Ectodermal cell (in vitro differentiated cells): ENCODE results near the gene PTPRF.
A peak's percentile ranks its signal among the peaks of the same experiment; 100 is the strongest.

Experiments
- H3K27ac ChIP-seq: 2 replicates; pipeline ENCODE4 v1.7.0; 2013; ENCODE audit warnings: mild to moderate bottlenecking, low read depth, low read length; ENCODE audit not compliant: insufficient read depth, poor library complexity, severe bottlenecking
- H3K27me3 ChIP-seq: 2 replicates; pipeline ENCODE4 v1.7.0; 2013; ENCODE audit warnings: mild to moderate bottlenecking, low read length; ENCODE audit not compliant: insufficient read depth, control insufficient read depth, poor library complexity, severe bottlenecking
- H3K36me3 ChIP-seq: one replicate; pipeline ENCODE4 v1.7.0; 2013; ENCODE audit warnings: low read length; ENCODE audit not compliant: control insufficient read depth, insufficient read depth
- H3K4me1 ChIP-seq: one replicate; pipeline ENCODE4 v1.7.0; 2013; ENCODE audit warnings: low read length; ENCODE audit not compliant: control insufficient read depth, insufficient read depth
- H3K4me3 ChIP-seq: 2 replicates; pipeline ENCODE4 v1.7.0; 2013; ENCODE audit warnings: low read depth, low read length, control low read depth; ENCODE audit not compliant: insufficient read depth
- H3K9me3 ChIP-seq: 2 replicates; pipeline ENCODE4 v1.7.0; 2013; ENCODE audit warnings: mild to moderate bottlenecking, low read length, moderate library complexity; ENCODE audit not compliant: control insufficient read depth
- WGBS, 2 experiments: methylation state at CpG; one replicate each; pipeline ENCODE4 v1.1.7; 2013; ENCODE audit warnings: missing lambda C conversion rate in 2 of 2; 5-methylcytosine and 5-hydroxymethylcytosine counted together

PTPRF gene

DNA sequence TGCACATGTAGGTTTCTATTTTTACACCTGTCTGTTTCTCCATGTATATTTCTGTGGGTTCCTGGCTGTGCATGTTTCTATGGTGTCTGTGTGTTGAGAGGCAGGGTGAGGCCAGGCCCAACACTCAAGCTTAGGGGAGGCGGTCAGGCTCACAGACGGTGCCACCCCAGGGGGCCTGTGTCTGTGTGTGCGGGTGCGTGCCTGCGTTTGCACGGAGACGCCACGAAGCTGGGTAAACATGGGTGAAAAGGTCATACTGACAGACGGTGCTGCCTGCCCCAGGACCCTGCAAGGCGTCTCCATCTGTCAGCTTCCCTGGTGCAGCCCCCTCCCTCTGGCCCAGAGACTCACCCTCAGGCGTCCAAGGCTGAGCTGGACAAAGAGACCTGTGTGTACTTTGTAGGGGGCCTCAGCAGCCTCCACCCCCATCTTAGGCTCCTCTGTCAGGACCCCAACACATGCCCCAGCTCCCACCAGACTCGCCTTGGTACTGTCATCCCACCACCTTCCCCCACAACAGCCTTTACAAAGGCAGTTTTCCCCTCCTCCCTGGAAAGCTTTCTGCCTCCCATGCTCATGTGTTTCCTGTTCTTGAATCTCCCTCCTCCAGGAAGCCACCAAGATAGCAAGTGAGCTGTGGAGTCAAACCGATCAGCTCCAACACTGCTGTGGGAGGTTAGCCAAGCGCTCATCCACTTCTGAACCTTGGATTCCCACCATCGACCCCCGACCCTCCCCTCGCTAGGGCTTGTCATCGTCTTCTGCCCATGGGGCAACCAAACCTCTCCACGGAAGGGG lies 34.1 kb downstream of the PTPRF start:
- H3K27ac ChIP-seq = no peak overlapping the region
- peaks cover 4% of the 10 kb centered on the region for H3K36me3 ChIP-seq
- 82 to 87% methylated on average over 19 of the region's 19 CpGs for WGBS, 2 experiments
- H3K4me3 ChIP-seq = no peak overlapping the region
- H3K27me3 ChIP-seq = no peaks in the 10 kb centered on the region
- H3K4me1 ChIP-seq = peaks cover 21% of the 10 kb centered on the region
- H3K9me3 ChIP-seq = no peaks in the 10 kb centered on the region

GRCh38 chr1:43565600-43566360 lies 35.1 kb downstream of the PTPRF start:
- Histone ChIP-seq H3K36me3 (peaks cover 4% of the 10 kb centered on the region), H3K4me3 (no peak overlapping the region), H3K4me1 (peaks cover 29% of the 10 kb centered on the region), H3K27ac (no peak overlapping the region), H3K9me3 (no peaks in the 10 kb centered on the region), H3K27me3 (no peaks in the 10 kb centered on the region)
- 79 to 82% methylated on average over 62 of the region's 62 CpGs for WGBS, 2 experiments

DNA sequence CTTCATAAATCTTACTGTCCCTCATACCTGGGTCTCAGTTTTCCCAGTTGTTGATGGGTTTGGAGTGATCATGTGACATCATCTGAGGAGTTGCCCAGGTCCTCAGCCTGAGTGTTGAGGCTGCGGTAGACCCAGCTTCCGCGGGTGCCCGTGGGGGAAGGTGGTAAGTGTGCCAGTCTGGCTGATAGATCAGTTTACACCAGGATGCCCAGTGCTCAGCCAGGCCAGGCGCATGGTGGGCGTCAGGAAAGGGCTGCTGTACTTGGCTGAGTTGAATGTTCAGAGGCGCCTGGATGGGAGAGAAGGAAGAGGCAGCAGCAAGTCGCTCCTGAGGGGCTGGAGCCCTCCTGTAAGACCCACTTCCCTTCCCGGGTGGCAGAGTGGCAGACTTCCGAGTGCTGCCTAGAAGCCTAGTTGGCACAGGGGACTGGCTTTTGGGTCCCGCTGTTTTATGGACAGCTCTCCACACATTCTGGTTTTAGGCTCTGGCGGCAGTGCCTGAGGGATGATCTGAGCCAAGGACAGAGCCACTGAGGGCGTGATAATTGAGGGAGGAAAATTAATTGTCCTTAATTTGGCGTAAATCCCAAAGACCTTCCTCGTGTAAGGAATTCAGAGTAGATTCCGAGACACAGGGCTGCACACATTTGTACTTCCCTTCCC lies 35.8 kb downstream of the PTPRF start:
- no peaks in the 10 kb centered on the region for H3K9me3 ChIP-seq
- H3K4me1 ChIP-seq = peaks cover 29% of the 10 kb centered on the region
- H3K27me3 ChIP-seq = no peaks in the 10 kb centered on the region
- no peak overlapping the region for H3K27ac ChIP-seq
- H3K4me3 ChIP-seq = no peak overlapping the region
- WGBS, 2 experiments = 96 to 98% methylated on average over 16 of the region's 16 CpGs
- H3K36me3 ChIP-seq = peaks cover 4% of the 10 kb centered on the region

- H3K27me3 ChIP-seq = no peaks in the 10 kb centered on the region
- H3K9me3 ChIP-seq = no peaks in the 10 kb centered on the region
- no peak overlapping the region for H3K4me3 ChIP-seq
- H3K36me3 ChIP-seq = peaks cover 4% of the 10 kb centered on the region
- 71 to 75% methylated on average over 6 of the region's 6 CpGs for WGBS, 2 experiments
- H3K27ac ChIP-seq = no peak overlapping the region
- peaks cover 32% of the 10 kb centered on the region for H3K4me1 ChIP-seq
Measured at GRCh38 chr1:43569175-43569574, 38.5 kb downstream of the PTPRF start.

DNA sequence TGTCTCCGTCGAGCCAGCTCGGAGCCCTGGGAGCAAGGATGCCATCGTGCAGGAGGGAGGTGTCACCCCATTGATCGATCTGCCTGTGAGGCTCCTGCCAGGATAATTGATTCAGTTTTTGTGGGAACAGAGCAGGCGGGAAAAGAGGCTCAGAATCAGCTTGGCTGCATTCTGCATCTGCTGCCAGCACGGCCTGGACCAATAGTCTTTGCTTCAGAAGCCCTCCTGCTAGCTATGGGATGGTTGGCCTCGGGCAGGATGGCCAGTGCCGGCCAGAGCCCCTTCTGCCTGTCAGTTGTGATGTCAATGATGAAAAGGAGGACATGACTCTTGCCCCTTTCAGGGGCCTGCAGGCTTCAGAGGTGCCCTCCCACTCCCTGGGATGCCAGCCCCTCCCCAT lies 39.6 kb downstream of the PTPRF start:
- no peak overlapping the region for H3K4me3 ChIP-seq
- no peaks in the 10 kb centered on the region for H3K9me3 ChIP-seq
- H3K27ac ChIP-seq = no peak overlapping the region
- WGBS, 2 experiments = 74 to 82% methylated on average over 9 of the region's 9 CpGs
- peaks cover 37% of the 10 kb centered on the region for H3K4me1 ChIP-seq
- H3K36me3 ChIP-seq = peaks cover 4% of the 10 kb centered on the region
- H3K27me3 ChIP-seq = no peaks in the 10 kb centered on the region

DNA sequence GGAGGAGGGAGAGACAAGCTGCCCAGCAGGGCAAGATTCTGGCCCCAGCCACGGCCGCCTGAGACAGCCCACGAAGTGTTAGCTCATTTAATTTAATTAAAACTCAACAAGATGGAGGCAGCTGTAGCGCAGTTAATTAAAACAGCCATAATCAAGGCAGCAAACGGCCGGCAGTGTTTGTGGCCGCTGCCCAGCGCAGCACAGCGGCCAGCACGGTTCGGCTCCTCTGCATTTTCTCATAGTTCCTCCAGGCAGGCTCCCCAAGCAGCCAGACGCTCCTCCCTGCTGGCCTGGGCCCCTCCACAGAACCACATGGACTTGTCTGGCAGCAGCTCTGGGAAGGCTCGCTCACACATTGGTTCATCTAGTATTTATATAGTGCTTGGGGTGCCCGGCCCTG lies 40.0 kb downstream of the PTPRF start:
- H3K4me1 ChIP-seq = peaks cover 37% of the 10 kb centered on the region
- 90 to 91% methylated on average over 14 of the region's 14 CpGs for WGBS, 2 experiments
- H3K27ac ChIP-seq = no peak overlapping the region
- peaks cover 4% of the 10 kb centered on the region for H3K36me3 ChIP-seq
- H3K9me3 ChIP-seq = no peaks in the 10 kb centered on the region
- H3K4me3 ChIP-seq = no peak overlapping the region
- H3K27me3 ChIP-seq = no peaks in the 10 kb centered on the region

- H3K27me3 ChIP-seq = no peaks in the 10 kb centered on the region
- H3K4me3 ChIP-seq = no peak overlapping the region
- H3K4me1 ChIP-seq = peaks cover 37% of the 10 kb centered on the region
- no peaks in the 10 kb centered on the region for H3K9me3 ChIP-seq
- 89 to 94% methylated on average over 2 of the region's 2 CpGs for WGBS, 2 experiments
- peaks cover 9% of the 10 kb centered on the region for H3K36me3 ChIP-seq
- peak overlapping the region; percentile 9 for H3K27ac ChIP-seq
Measured at GRCh38 chr1:43572084-43572483, 41.4 kb downstream of the PTPRF start.

DNA sequence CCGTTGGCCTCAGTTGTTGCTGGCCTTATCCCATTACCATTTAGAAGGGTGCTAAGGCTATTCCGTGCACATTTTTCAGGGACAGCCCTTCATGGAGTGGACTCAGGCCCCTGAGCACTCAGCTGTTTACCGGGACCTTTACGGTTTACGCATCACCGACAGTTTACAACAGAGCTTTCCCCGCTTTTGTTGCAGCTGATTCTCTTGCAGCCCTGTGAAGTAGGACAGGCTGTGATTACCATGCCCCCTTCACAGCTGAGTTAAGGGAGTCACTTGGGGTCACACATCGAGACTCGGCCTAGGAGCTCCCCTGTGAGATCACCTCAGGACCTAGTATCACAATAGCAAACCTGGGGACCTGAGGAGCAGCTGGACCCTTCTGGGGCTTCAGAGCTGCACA lies 41.9 kb downstream of the PTPRF start:
- Histone ChIP-seq H3K36me3 (peaks cover 9% of the 10 kb centered on the region), H3K27me3 (no peaks in the 10 kb centered on the region), H3K4me3 (no peak overlapping the region), H3K9me3 (no peaks in the 10 kb centered on the region), H3K27ac (peak overlapping the region; percentile 9), H3K4me1 (peaks cover 37% of the 10 kb centered on the region)
- WGBS, 2 experiments = 79 to 81% methylated on average over 9 of the region's 9 CpGs

DNA sequence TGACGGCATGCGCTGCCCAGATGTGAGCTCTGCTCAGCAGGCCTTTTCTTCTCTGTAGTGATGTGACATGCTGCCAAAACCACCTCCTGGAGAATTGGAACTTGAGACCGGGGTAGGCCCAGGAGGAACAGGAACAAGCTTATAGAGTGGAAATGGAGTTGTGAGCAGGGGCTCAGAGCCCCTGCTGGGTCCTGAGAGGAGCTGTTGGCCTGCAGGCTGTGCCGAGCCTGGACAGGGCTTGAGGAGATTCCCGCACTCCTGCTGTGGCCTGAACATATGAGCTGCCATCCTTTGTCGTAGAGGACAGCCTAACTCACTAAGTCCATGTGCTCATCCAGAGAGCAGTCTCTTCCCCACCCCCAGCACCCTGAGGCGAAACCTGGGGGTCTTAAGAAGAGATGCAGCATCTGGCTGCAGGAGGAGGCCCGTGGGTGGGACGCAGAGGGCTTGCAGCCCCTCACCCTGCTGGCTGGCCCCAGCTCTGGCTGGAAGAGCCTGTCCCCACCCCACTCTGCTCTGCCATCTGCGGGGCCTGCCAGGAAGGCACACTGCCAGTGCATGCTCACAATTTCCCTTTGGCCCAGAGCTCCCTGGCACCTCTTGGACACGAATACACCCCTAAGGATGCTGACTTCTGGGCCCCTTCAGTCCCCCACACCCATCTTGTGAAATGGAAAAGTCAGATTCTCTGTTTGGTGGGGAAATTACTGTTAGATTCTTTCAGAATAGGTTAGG lies 42.5 kb downstream of the PTPRF start:
- H3K4me1 ChIP-seq = peaks cover 37% of the 10 kb centered on the region
- no peaks in the 10 kb centered on the region for H3K9me3 ChIP-seq
- H3K36me3 ChIP-seq = peaks cover 9% of the 10 kb centered on the region
- no peak overlapping the region for H3K27ac ChIP-seq
- WGBS, 2 experiments = 78 to 82% methylated on average over 11 of the region's 11 CpGs
- no peak overlapping the region for H3K4me3 ChIP-seq
- H3K27me3 ChIP-seq = no peaks in the 10 kb centered on the region
